Liver (tissue), 9 donors: Measurements from ENCODE around the gene TRPM2. TPM values are rescaled to one million over a fixed set of nuclear protein-coding genes. Genes with fewer than 3 reads are reported as not detected.

Source experiments
- DNase-seq: peaks from one replicate; pipeline ENCODE4 v3.0.0-alpha.2; 2017; ENCODE audit warnings: low spot score
- H3K27ac ChIP-seq, 2 donors: one replicate each; pipeline ENCODE4 v1.7.0; 2013; ENCODE audit warnings: inconsistent platforms in 2 of 2, low read length in 2 of 2, control low read depth in 1 of 2, low read depth in 1 of 2, mild to moderate bottlenecking in 1 of 2
- H3K27me3 ChIP-seq, 4 donors: one replicate each; pipeline versions ENCODE4 v1.6.1 to v1.7.0; 2013; ENCODE audit warnings: low read length in 3 of 4, inconsistent platforms in 1 of 4, mild to moderate bottlenecking in 1 of 4, moderate library complexity in 1 of 4; ENCODE audit not compliant: control insufficient read depth in 4 of 4, insufficient read depth in 4 of 4
- H3K36me3 ChIP-seq, 4 donors: one replicate each; pipeline versions ENCODE4 v1.6.1 to v1.7.0; 2013; ENCODE audit warnings: low read length in 3 of 4, mild to moderate bottlenecking in 3 of 4, low read depth in 1 of 4, moderate library complexity in 1 of 4; ENCODE audit not compliant: control insufficient read depth in 4 of 4, insufficient read depth in 3 of 4
- H3K4me1 ChIP-seq, 4 donors: one replicate each; pipeline versions ENCODE4 v1.6.1 to v1.7.0; 2013; ENCODE audit warnings: low read length in 3 of 4, mild to moderate bottlenecking in 3 of 4, moderate library complexity in 1 of 4; ENCODE audit not compliant: control insufficient read depth in 4 of 4, insufficient read depth in 4 of 4
- H3K4me3 ChIP-seq, 3 donors: one replicate each; pipeline versions ENCODE4 v1.6.1 to v1.7.0; 2013; ENCODE audit warnings: low read length in 3 of 3, control low read depth in 1 of 3, low read depth in 1 of 3, mild to moderate bottlenecking in 1 of 3
- H3K9ac ChIP-seq, 2 donors: one replicate each; pipeline ENCODE4 v1.7.0; 2013; ENCODE audit warnings: low read length in 2 of 2, mild to moderate bottlenecking in 2 of 2, moderate library complexity in 2 of 2, control low read depth in 1 of 2, low read depth in 1 of 2
- H3K9me3 ChIP-seq, 4 donors: one replicate each; pipeline versions ENCODE4 v1.6.1 to v1.7.0; 2013; ENCODE audit warnings: low read length in 3 of 4; ENCODE audit not compliant: control insufficient read depth in 4 of 4
- CTCF ChIP-seq: fragments of 150-350 bp; IDR thresholded peaks from 2 replicates; pipeline ENCODE4 v1.5.1; 2017; ENCODE audit warnings: improper control_type of control experiment, low read depth, low read length; ENCODE audit not compliant: missing input control
- EGR1 ChIP-seq, 2 donors: IDR thresholded peaks; 2 replicates each; pipeline ENCODE4 v1.6.1; 2016 to 2018; ENCODE audit warnings: antibody characterized with exemption in 2 of 2, low read depth in 2 of 2
- FOXA1 ChIP-seq: IDR thresholded peaks from 2 replicates; pipeline ENCODE4 v1.6.1; 2016; ENCODE audit warnings: antibody characterized with exemption
- FOXA2 ChIP-seq: IDR thresholded peaks from 2 replicates; pipeline ENCODE4 v1.6.1; 2016; ENCODE audit warnings: antibody characterized with exemption
- GABPA ChIP-seq, 2 donors: IDR thresholded peaks in 1 of 2; conservative IDR thresholded peaks in 1 of 2; 2 replicates each; pipeline ENCODE4 v1.6.1; 2016; ENCODE audit warnings: antibody characterized with exemption in 2 of 2, mild to moderate bottlenecking in 1 of 2, moderate library complexity in 1 of 2
- HNF4A ChIP-seq, 2 donors: conservative IDR thresholded peaks; 2 replicates each; pipeline ENCODE4 v1.6.1; 2016; ENCODE audit warnings: antibody characterized with exemption in 2 of 2, mild to moderate bottlenecking in 2 of 2
- HNF4G ChIP-seq: IDR thresholded peaks from 2 replicates; pipeline ENCODE4 v1.6.1; 2016; ENCODE audit warnings: antibody characterized with exemption
- JUND ChIP-seq, 2 donors: IDR thresholded peaks; 2 replicates each; pipeline ENCODE4 v1.6.1; 2016; ENCODE audit warnings: antibody characterized with exemption in 2 of 2
- RAD21 ChIP-seq, 2 donors: IDR thresholded peaks; 2 replicates each; pipeline ENCODE4 v1.6.1; 2016; ENCODE audit warnings: antibody characterized with exemption in 2 of 2, mild to moderate bottlenecking in 2 of 2
- REST ChIP-seq: IDR thresholded peaks from 2 replicates; pipeline ENCODE4 v1.6.1; 2016; ENCODE audit warnings: antibody characterized with exemption, mild to moderate bottlenecking
- RXRA ChIP-seq, 2 donors: IDR thresholded peaks; 2 replicates each; pipeline ENCODE4 v1.6.1; 2017 to 2018; ENCODE audit warnings: antibody characterized with exemption in 2 of 2, mild to moderate bottlenecking in 1 of 2
- SP1 ChIP-seq: IDR thresholded peaks from 2 replicates; pipeline ENCODE4 v1.6.1; 2018; ENCODE audit warnings: antibody characterized with exemption, mild to moderate bottlenecking
- TAF1 ChIP-seq: conservative IDR thresholded peaks from 2 replicates; pipeline ENCODE4 v1.6.1; 2016; ENCODE audit warnings: antibody characterized with exemption, mild to moderate bottlenecking
- YY1 ChIP-seq: IDR thresholded peaks from 2 replicates; pipeline ENCODE4 v1.6.1; 2016; ENCODE audit warnings: antibody characterized with exemption, mild to moderate bottlenecking
- WGBS: extraction: QIAGEN DNeasy Blood & Tissue Kit; methylation state at CpG from one replicate; pipeline ENCODE4 v1.1.7; 2013; 5-methylcytosine and 5-hydroxymethylcytosine counted together
- polyA plus RNA-seq, 2 donors: library from polyadenylated mRNA; stranded (reverse) in 1 of 2; unstranded in 1 of 2; fragments of 200-250 nt in 1 of 2; fragments of >200 nt in 1 of 2; fragmentation: Nextera tagmentation in 1 of 2; extraction: Ambion mirVana in 1 of 2; gene quantifications; one replicate each; pipeline versions ENCODE4 v1.2.1 to v1.2.3, GENCODE V29; 2013 to 2015
- total RNA-seq, 2 donors: library from RNA; depleted of rRNA; stranded (reverse); fragments of >200 nt; gene quantifications; one replicate each; pipeline ENCODE4 v1.2.3, GENCODE V29; 2014
- TF ChIP-seq, protein P1 (sequence below): IDR thresholded peaks from 2 replicates; pipeline ENCODE4 v1.6.1; 2016; ENCODE audit warnings: antibody characterized with exemption
- TF ChIP-seq, protein P2 (sequence below): IDR thresholded peaks from 2 replicates; pipeline ENCODE4 v1.6.1; 2016; ENCODE audit warnings: antibody characterized with exemption
- TF ChIP-seq, protein P3 (sequence below): IDR thresholded peaks from 2 replicates; pipeline ENCODE4 v1.6.1; 2016; ENCODE audit warnings: antibody characterized with exemption
- donor health status: healthy.
- donor health status: healthy.
- donor health status: healthy.
- donor health status: healthy.
- donor health status: healthy.

The TRPM2 gene
- total and polyA plus RNA-seq, 4 donors, result 0.43 to 1.3 (median 0.63) TPM

GRCh38 chr21:44439211-44439600, 85.8 kb downstream of the TRPM2 start:
- Histone ChIP-seq H3K4me3 (no peak overlapping the region), H3K9me3 (no peaks in the 10 kb centered on the region), H3K27ac (no peak overlapping the region), H3K9ac (no peak overlapping the region), H3K36me3 (no peaks in the 10 kb centered on the region), H3K27me3 (no peaks in the 10 kb centered on the region), H3K4me1 (peaks cover 0 to 12% (median 7%) of the 10 kb centered on the region in 4 donors)
- 79% methylated on average over 11 of the region's 11 CpGs for WGBS
- TF ChIP-seq SP1 (no peak), GABPA (IDR thresholded peaks at IDR 0.05 in 1 of 2, conservative IDR thresholded peaks at IDR 0.05 in 1 of 2) (no peak), RAD21 (IDR thresholded peaks at IDR 0.05) (no peak), EGR1 (IDR thresholded peaks at IDR 0.05; ENCODE audit: low read depth in 2 of 2) (no peak), HNF4A (conservative IDR thresholded peaks at IDR 0.05) (no peak), CTCF (no peak), RXRA (IDR thresholded peaks at IDR 0.05) (no peak), JUND (IDR thresholded peaks at IDR 0.05) (no peak), REST (no peak), FOXA1 (no peak)
- TF ChIP-seq, protein P1, sequence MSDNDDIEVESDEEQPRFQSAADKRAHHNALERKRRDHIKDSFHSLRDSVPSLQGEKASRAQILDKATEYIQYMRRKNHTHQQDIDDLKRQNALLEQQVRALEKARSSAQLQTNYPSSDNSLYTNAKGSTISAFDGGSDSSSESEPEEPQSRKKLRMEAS, result no peak
- TF ChIP-seq, protein P2, sequence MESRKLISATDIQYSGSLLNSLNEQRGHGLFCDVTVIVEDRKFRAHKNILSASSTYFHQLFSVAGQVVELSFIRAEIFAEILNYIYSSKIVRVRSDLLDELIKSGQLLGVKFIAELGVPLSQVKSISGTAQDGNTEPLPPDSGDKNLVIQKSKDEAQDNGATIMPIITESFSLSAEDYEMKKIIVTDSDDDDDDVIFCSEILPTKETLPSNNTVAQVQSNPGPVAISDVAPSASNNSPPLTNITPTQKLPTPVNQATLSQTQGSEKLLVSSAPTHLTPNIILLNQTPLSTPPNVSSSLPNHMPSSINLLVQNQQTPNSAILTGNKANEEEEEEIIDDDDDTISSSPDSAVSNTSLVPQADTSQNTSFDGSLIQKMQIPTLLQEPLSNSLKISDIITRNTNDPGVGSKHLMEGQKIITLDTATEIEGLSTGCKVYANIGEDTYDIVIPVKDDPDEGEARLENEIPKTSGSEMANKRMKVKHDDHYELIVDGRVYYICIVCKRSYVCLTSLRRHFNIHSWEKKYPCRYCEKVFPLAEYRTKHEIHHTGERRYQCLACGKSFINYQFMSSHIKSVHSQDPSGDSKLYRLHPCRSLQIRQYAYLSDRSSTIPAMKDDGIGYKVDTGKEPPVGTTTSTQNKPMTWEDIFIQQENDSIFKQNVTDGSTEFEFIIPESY, result no peak
- TF ChIP-seq, protein P3, sequence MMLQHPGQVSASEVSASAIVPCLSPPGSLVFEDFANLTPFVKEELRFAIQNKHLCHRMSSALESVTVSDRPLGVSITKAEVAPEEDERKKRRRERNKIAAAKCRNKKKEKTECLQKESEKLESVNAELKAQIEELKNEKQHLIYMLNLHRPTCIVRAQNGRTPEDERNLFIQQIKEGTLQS, result no peak
- no peak for DNase-seq

DNA sequence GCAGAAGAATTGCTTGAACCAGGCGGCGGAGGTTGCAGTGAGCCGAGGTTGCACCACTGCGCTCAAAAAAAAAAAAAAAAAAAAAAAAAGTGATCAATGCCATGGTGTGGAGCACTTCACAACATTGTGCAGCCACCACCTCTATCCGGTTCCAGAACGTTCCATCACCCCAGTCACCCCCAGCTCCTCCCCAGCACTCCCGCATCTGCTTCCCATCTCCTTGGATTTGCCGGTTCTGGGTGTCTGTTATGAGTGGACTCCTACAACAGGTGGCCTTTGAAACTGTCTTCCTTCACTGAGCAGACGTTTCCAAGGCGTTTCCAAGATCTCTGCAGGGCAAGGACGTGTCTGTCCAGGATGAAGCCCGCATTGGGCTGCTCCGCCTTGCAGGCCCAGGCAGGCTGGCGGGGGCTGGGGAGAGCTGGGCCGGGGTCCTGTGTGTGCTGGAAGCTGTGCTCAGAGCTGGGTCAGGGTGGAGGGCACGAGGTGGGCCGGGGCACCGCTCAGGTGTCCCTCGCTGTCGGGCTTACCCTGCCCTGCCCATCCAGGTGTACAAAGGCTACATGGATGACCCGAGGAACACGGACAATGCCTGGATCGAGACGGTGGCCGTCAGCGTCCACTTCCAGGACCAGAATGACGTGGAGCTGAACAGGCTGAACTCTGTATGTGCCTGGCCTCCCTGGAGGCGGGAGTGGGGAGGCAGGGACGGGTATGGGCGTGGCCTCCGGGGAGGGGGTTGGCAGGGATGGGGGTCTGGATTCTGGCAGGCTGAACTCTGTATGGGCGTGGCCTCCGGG, 87.0 kb downstream of the TRPM2 start:
- DNase-seq, result no peak
- H3K36me3 ChIP-seq, result no peaks in the 10 kb centered on the region
- 91% methylated on average over 32 of the region's 33 CpGs for WGBS
- no peaks in the 10 kb centered on the region for H3K9me3 ChIP-seq
- H3K4me1 ChIP-seq, result peaks cover 0 to 12% (median 7%) of the 10 kb centered on the region in 4 donors
- no peaks in the 10 kb centered on the region for H3K27me3 ChIP-seq
- H3K9ac ChIP-seq, result no peak overlapping the region
- no peak overlapping the region for H3K4me3 ChIP-seq
- H3K27ac ChIP-seq, result no peak overlapping the region
- TF ChIP-seq FOXA2 (no peak), HNF4G (no peak), YY1 (no peak), RXRA (IDR thresholded peaks at IDR 0.05) (no peak), TAF1 (no peak), RAD21 (IDR thresholded peaks at IDR 0.05) (no peak), HNF4A (conservative IDR thresholded peaks at IDR 0.05) (no peak)
- TF ChIP-seq, protein P1, result no peak
